ENCODE measurements around the gene TNFAIP2. TPM values are rescaled to one million over a fixed set of nuclear protein-coding genes. Genes with fewer than 3 reads are reported as not detected.

TNFAIP2 gene
- total and polyA plus RNA-seq, 2 experiments from 2014 or later: 9.9 to 14.1 TPM

DNA sequence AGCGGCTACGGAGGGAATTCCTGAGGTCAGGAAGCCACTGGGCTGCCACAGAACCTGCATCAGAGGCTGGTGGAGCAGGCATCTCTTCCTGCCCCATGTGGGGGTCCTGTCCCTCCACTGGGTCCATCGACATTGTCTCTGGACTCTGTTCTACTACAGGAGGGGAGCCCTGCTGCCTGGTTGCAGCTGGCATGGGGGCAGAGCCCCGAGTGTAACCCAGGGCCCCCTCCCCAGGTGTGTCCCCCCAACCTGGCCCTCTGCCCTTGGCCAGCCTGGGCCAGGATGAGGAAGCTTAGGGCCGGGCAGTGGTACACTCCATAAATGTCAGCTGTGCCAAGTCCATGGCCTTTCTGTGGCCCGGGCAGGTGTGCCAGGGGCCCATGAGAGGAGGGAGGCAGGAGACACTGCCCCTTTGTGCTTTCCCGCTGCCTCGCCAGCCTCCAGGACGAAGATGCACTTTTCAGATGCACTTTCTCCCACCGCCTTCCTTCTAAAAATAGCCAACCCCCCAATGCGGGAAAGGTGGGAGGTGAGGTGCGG, 32.7 kb upstream of the TNFAIP2 start:
- 0 out of 2 replicates have a peak, but pooled peaks cover 4% of the 10 kb centered on the region for H3F3A ChIP-seq (replicated peaks; ENCODE audit: low read depth)
- peak overlapping the region; percentile 83 for H3K4me2 ChIP-seq
- H3K36me3 Mint-ChIP-seq (ENCODE audit: low read depth): no peaks in the 10 kb centered on the region
- H3K27me3 ChIP-seq (ENCODE audit: insufficient read depth): peaks cover 13% of the 10 kb centered on the region; the same call in 1 of the 2 replicates
- no peaks in the 10 kb centered on the region for H4K20me1 ChIP-seq (replicated peaks; ENCODE audit: insufficient read depth)
- no peak for ATAC-seq
- TF ChIP-seq CREB1 (CRISPR knock-in tag; IDR thresholded peaks at IDR 0.05; ENCODE audit: low read depth): no peak
- no peak for TF ChIP-seq ZNF331 (CRISPR knock-in tag; IDR thresholded peaks at IDR 0.05; ENCODE audit: low read depth)
- TF ChIP-seq EZH2phosphoT487 (IDR thresholded peaks at IDR 0.05; ENCODE audit: unreplicated experiment): no peak
- TF ChIP-seq NANOG (IDR thresholded peaks at IDR 0.05; ENCODE audit: borderline replicate concordance): no peak
- no peak for TF ChIP-seq JUNB (IDR thresholded peaks at IDR 0.05; ENCODE audit: unreplicated experiment)
- no peak for TF ChIP-seq ZNF114 (CRISPR knock-in tag; IDR thresholded peaks at IDR 0.05)
- no peak for TF ChIP-seq STAT1 (IDR thresholded peaks at IDR 0.05; ENCODE audit: unreplicated experiment)
- TF ChIP-seq, protein P1, sequence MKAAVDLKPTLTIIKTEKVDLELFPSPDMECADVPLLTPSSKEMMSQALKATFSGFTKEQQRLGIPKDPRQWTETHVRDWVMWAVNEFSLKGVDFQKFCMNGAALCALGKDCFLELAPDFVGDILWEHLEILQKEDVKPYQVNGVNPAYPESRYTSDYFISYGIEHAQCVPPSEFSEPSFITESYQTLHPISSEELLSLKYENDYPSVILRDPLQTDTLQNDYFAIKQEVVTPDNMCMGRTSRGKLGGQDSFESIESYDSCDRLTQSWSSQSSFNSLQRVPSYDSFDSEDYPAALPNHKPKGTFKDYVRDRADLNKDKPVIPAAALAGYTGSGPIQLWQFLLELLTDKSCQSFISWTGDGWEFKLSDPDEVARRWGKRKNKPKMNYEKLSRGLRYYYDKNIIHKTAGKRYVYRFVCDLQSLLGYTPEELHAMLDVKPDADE (IDR thresholded peaks at IDR 0.05): no peak
- no peak for TF ChIP-seq POLR2AphosphoS5 (IDR thresholded peaks at IDR 0.05; ENCODE audit: low read depth)
- TF ChIP-seq, protein P2, sequence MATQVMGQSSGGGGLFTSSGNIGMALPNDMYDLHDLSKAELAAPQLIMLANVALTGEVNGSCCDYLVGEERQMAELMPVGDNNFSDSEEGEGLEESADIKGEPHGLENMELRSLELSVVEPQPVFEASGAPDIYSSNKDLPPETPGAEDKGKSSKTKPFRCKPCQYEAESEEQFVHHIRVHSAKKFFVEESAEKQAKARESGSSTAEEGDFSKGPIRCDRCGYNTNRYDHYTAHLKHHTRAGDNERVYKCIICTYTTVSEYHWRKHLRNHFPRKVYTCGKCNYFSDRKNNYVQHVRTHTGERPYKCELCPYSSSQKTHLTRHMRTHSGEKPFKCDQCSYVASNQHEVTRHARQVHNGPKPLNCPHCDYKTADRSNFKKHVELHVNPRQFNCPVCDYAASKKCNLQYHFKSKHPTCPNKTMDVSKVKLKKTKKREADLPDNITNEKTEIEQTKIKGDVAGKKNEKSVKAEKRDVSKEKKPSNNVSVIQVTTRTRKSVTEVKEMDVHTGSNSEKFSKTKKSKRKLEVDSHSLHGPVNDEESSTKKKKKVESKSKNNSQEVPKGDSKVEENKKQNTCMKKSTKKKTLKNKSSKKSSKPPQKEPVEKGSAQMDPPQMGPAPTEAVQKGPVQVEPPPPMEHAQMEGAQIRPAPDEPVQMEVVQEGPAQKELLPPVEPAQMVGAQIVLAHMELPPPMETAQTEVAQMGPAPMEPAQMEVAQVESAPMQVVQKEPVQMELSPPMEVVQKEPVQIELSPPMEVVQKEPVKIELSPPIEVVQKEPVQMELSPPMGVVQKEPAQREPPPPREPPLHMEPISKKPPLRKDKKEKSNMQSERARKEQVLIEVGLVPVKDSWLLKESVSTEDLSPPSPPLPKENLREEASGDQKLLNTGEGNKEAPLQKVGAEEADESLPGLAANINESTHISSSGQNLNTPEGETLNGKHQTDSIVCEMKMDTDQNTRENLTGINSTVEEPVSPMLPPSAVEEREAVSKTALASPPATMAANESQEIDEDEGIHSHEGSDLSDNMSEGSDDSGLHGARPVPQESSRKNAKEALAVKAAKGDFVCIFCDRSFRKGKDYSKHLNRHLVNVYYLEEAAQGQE (IDR thresholded peaks at IDR 0.05; ENCODE audit: unreplicated experiment): no peak
- TF ChIP-seq EZH2 (IDR thresholded peaks at IDR 0.05; ENCODE audit: low read depth, unreplicated experiment): no peak
- TF ChIP-seq, protein P3, sequence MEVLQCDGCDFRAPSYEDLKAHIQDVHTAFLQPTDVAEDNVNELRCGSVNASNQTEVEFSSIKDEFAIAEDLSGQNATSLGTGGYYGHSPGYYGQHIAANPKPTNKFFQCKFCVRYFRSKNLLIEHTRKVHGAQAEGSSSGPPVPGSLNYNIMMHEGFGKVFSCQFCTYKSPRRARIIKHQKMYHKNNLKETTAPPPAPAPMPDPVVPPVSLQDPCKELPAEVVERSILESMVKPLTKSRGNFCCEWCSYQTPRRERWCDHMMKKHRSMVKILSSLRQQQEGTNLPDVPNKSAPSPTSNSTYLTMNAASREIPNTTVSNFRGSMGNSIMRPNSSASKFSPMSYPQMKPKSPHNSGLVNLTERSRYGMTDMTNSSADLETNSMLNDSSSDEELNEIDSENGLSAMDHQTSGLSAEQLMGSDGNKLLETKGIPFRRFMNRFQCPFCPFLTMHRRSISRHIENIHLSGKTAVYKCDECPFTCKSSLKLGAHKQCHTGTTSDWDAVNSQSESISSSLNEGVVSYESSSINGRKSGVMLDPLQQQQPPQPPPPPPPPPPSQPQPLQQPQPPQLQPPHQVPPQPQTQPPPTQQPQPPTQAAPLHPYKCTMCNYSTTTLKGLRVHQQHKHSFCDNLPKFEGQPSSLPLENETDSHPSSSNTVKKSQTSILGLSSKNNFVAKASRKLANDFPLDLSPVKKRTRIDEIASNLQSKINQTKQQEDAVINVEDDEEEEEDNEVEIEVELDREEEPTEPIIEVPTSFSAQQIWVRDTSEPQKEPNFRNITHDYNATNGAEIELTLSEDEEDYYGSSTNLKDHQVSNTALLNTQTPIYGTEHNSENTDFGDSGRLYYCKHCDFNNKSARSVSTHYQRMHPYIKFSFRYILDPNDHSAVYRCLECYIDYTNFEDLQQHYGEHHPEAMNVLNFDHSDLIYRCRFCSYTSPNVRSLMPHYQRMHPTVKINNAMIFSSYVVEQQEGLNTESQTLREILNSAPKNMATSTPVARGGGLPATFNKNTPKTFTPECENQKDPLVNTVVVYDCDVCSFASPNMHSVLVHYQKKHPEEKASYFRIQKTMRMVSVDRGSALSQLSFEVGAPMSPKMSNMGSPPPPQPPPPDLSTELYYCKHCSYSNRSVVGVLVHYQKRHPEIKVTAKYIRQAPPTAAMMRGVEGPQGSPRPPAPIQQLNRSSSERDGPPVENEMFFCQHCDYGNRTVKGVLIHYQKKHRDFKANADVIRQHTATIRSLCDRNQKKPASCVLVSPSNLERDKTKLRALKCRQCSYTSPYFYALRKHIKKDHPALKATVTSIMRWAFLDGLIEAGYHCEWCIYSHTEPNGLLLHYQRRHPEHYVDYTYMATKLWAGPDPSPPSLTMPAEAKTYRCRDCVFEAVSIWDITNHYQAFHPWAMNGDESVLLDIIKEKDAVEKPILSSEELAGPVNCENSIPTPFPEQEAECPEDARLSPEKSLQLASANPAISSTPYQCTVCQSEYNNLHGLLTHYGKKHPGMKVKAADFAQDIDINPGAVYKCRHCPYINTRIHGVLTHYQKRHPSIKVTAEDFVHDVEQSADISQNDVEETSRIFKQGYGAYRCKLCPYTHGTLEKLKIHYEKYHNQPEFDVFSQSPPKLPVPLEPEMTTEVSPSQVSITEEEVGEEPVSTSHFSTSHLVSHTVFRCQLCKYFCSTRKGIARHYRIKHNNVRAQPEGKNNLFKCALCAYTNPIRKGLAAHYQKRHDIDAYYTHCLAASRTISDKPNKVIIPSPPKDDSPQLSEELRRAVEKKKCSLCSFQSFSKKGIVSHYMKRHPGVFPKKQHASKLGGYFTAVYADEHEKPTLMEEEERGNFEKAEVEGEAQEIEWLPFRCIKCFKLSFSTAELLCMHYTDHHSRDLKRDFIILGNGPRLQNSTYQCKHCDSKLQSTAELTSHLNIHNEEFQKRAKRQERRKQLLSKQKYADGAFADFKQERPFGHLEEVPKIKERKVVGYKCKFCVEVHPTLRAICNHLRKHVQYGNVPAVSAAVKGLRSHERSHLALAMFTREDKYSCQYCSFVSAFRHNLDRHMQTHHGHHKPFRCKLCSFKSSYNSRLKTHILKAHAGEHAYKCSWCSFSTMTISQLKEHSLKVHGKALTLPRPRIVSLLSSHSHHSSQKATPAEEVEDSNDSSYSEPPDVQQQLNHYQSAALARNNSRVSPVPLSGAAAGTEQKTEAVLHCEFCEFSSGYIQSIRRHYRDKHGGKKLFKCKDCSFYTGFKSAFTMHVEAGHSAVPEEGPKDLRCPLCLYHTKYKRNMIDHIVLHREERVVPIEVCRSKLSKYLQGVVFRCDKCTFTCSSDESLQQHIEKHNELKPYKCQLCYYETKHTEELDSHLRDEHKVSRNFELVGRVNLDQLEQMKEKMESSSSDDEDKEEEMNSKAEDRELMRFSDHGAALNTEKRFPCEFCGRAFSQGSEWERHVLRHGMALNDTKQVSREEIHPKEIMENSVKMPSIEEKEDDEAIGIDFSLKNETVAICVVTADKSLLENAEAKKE (CRISPR knock-in tag; IDR thresholded peaks at IDR 0.05): no peak
- TF ChIP-seq, protein P4, sequence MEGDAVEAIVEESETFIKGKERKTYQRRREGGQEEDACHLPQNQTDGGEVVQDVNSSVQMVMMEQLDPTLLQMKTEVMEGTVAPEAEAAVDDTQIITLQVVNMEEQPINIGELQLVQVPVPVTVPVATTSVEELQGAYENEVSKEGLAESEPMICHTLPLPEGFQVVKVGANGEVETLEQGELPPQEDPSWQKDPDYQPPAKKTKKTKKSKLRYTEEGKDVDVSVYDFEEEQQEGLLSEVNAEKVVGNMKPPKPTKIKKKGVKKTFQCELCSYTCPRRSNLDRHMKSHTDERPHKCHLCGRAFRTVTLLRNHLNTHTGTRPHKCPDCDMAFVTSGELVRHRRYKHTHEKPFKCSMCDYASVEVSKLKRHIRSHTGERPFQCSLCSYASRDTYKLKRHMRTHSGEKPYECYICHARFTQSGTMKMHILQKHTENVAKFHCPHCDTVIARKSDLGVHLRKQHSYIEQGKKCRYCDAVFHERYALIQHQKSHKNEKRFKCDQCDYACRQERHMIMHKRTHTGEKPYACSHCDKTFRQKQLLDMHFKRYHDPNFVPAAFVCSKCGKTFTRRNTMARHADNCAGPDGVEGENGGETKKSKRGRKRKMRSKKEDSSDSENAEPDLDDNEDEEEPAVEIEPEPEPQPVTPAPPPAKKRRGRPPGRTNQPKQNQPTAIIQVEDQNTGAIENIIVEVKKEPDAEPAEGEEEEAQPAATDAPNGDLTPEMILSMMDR (conservative IDR thresholded peaks at IDR 0.05; ENCODE audit: low read depth in 2 of 2): no peak
- H3K9me3 Mint-ChIP-seq: no peaks in the 10 kb centered on the region
- no peaks in the 10 kb centered on the region for H3K36me3 ChIP-seq (ENCODE audit: insufficient read depth)
- H3K79me2 ChIP-seq (replicated peaks; ENCODE audit: insufficient read depth): no peaks in the 10 kb centered on the region
- H3K9me2 ChIP-seq (ENCODE audit: insufficient read depth): no peaks in the 10 kb centered on the region
- H2AFZ ChIP-seq: peak overlapping the region; percentile 89
- peak overlapping the region; percentile 68 for H3K4me3 Mint-ChIP-seq
- H3K4me3 ChIP-seq: peak overlapping the region; percentile 58
- no peak overlapping the region for H3K27ac Mint-ChIP-seq
- peaks cover 6% of the 10 kb centered on the region for H3K4me1 ChIP-seq (ENCODE audit: insufficient read depth)
- peaks cover 20% of the 10 kb centered on the region for H3K27me3 Mint-ChIP-seq (ENCODE audit: insufficient read depth, low read depth, poor library complexity)
- no peak overlapping the region for H3K27ac ChIP-seq (ENCODE audit: low read depth)
- peaks cover 5% of the 10 kb centered on the region for H3K4me1 Mint-ChIP-seq
- no peak for DNase-seq (ENCODE audit: low spot score)

Data from GM23338 (cell line).